ENCODE results near the gene SLC34A3.

Gene SLC34A3

GRCh38 chr9:137230705-137231371, at the start of gene SLC34A3:
SLC34A3 (plus strand) TSS chr9:137230901; CDS start chr9:137231703, 802 bp downstream.
- DNase-seq: no peak

GRCh38 chr9:137181680-137182079, 49.0 kb upstream of the SLC34A3 start:
- no peak for DNase-seq

GRCh38 chr9:137182836-137183235, 47.9 kb upstream of the SLC34A3 start:
- no peak for DNase-seq

GRCh38 chr9:137183980-137184595, 46.6 kb upstream of the SLC34A3 start:
- DNase-seq: no peak

GRCh38 chr9:137184881-137185660, 45.6 kb upstream of the SLC34A3 start:
- no peak for DNase-seq

GRCh38 chr9:137185921-137186320, 44.8 kb upstream of the SLC34A3 start:
- no peak for DNase-seq

GRCh38 chr9:137186385-137186784, 44.3 kb upstream of the SLC34A3 start:
- no peak for DNase-seq

GRCh38 chr9:137187386-137187785, 43.3 kb upstream of the SLC34A3 start:
- no peak for DNase-seq

- DNase-seq: no peak
These were observed 42.6 kb upstream of the SLC34A3 start for GRCh38 chr9:137188086-137188489.

GRCh38 chr9:137188490-137189296, 42.0 kb upstream of the SLC34A3 start, which contains the start of the genes ANAPC2 and SSNA1:
ANAPC2 (minus strand) TSS chr9:137188560; CDS start chr9:137188532, 28 bp downstream.
SSNA1 (plus strand) TSS chr9:137188676; CDS start chr9:137188727, 51 bp downstream.
- peak; percentile 94 for DNase-seq

GRCh38 chr9:137189297-137190295, 41.1 kb upstream of the SLC34A3 start:
- DNase-seq: no peak

- no peak for DNase-seq
These were observed 40.3 kb upstream of the SLC34A3 start for GRCh38 chr9:137190315-137190856.

GRCh38 chr9:137191245-137191644, 39.5 kb upstream of the SLC34A3 start:
- no peak for DNase-seq

GRCh38 chr9:137191691-137192447, 38.8 kb upstream of the SLC34A3 start:
- DNase-seq: no peak

- DNase-seq: no peak
These were observed 38.3 kb upstream of the SLC34A3 start for GRCh38 chr9:137192448-137192780.

- no peak for DNase-seq
These were observed 37.8 kb upstream of the SLC34A3 start for GRCh38 chr9:137192859-137193258.

- DNase-seq: no peak
These were observed 36.9 kb upstream of the SLC34A3 start for GRCh38 chr9:137193771-137194170.

GRCh38 chr9:137194388-137194787, 36.3 kb upstream of the SLC34A3 start:
- DNase-seq: no peak

GRCh38 chr9:137194909-137195308, 35.8 kb upstream of the SLC34A3 start:
- DNase-seq: no peak

GRCh38 chr9:137195525-137196220, 35.0 kb upstream of the SLC34A3 start:
- no peak for DNase-seq

Measured in activated CD4-positive, alpha-beta T cell treated with anti-CD3 and anti-CD28 coated beads, Interleukin-2, amount 50 U/mL, for 16 hours (primary cell).